Stomach (tissue), 4 donors: ENCODE data around the gene LMAN1.

Experiments used
- POLR2A ChIP-seq, 4 donors: fragments of 450-650 bp; IDR thresholded peaks; one replicate each; pipeline ENCODE4 v1.6.1; 2016; ENCODE audit warnings: antibody characterized with exemption in 4 of 4, control low read depth in 2 of 4, mild to moderate bottlenecking in 1 of 4, moderate library complexity in 1 of 4
- POLR2AphosphoS5 ChIP-seq, 3 donors: sonication (generic); formaldehyde crosslinking; IDR thresholded peaks; one replicate each; pipeline ENCODE4 v1.6.1; 2016; ENCODE audit warnings: antibody characterized with exemption in 3 of 3
- TF ChIP-seq, protein P1 (sequence below), 7 experiments: fragments of 450-650 bp in 4 of 7; fragments of 200-600 bp in 3 of 7; sonication (generic) in 3 of 7; IDR thresholded peaks; one replicate each; pipeline ENCODE4 v1.5.1; 2016 to 2019; ENCODE audit warnings: antibody characterized with exemption in 7 of 7, control low read depth in 2 of 7, mild to moderate bottlenecking in 1 of 7

- TF ChIP-seq, protein P1, sequence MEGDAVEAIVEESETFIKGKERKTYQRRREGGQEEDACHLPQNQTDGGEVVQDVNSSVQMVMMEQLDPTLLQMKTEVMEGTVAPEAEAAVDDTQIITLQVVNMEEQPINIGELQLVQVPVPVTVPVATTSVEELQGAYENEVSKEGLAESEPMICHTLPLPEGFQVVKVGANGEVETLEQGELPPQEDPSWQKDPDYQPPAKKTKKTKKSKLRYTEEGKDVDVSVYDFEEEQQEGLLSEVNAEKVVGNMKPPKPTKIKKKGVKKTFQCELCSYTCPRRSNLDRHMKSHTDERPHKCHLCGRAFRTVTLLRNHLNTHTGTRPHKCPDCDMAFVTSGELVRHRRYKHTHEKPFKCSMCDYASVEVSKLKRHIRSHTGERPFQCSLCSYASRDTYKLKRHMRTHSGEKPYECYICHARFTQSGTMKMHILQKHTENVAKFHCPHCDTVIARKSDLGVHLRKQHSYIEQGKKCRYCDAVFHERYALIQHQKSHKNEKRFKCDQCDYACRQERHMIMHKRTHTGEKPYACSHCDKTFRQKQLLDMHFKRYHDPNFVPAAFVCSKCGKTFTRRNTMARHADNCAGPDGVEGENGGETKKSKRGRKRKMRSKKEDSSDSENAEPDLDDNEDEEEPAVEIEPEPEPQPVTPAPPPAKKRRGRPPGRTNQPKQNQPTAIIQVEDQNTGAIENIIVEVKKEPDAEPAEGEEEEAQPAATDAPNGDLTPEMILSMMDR (IDR thresholded peaks at IDR 0.05): no peak
- TF ChIP-seq POLR2A (IDR thresholded peaks at IDR 0.05) (no peak), POLR2AphosphoS5 (IDR thresholded peaks at IDR 0.05) (no peak)
These were observed 40.5 kb downstream of the LMAN1 start, which contains the start of gene CPLX4 for GRCh38 chr18:59318460-59319050.
